ENCODE measurements around the gene DEFB112. TPM values are rescaled to one million over a fixed set of nuclear protein-coding genes. Genes with fewer than 3 reads are reported as not detected.

Gene DEFB112, protein sequence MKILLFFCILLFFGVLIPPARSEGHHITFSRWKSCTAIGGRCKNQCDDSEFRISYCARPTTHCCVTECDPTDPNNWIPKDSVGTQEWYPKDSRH
- total RNA-seq (2022; extraction: Qiagen RNA extraction; ENCODE audit: low read depth) = not detected in 5 replicates

DNA sequence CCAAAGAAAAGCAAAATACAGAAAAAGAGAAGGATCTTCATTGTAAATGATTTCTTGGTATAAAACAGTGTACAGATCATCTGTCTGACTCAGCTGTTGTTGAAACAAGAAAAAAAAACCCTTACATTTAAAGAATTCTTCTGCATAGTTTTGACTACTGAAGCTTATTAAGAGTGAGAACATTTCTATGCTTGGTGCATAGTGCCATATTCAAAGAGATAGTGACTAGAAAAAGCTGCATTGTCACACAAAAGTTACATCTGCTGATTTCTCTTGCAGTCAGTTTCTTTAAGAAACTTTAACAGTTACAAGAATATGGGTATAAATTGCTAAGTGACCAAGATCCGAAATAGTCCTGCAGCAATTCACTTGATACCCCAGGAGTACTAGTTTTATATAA lies at the start of gene DEFB112:
DEFB112 (minus strand) TSS at position 101 of the 400 bp plus-strand sequence; CDS start at position 41, 60 bp downstream.

GRCh38 chr6:50021894-50022293 lies 27.8 kb downstream of the DEFB112 start, which contains the start of gene DEFB110:
Gene DEFB110 (minus strand): TSS chr6:50021994. CDS start chr6:50021935, 59 bp downstream.

Other genes starting within 250 kb of the DEFB112 start
- gene CRISP1, start 183.4 kb downstream of the DEFB112 start, total RNA-seq (2022; extraction: Qiagen RNA extraction; ENCODE audit: low read depth) = not detected in 5 replicates
- not detected in 5 replicates for gene DEFB114, start 85.8 kb downstream of the DEFB112 start, total RNA-seq (2022; extraction: Qiagen RNA extraction; ENCODE audit: low read depth)
- not detected in 5 replicates for gene DEFB113, start 80.3 kb downstream of the DEFB112 start, total RNA-seq (2022; extraction: Qiagen RNA extraction; ENCODE audit: low read depth)
- not detected in 5 replicates for gene DEFB110, start 27.9 kb downstream of the DEFB112 start, total RNA-seq (2022; extraction: Qiagen RNA extraction; ENCODE audit: low read depth)